Activated naive CD8-positive, alpha-beta T cell treated with anti-CD3 and anti-CD28 coated beads, Interleukin-2, amount 50 U/mL, for 16 hours (primary cell): Measurements from ENCODE around the gene ZNF516.

Experiments
- DNase-seq: peaks from one replicate; pipeline ENCODE4 v3.0.0-alpha.2; 2020; ENCODE audit warnings: low read depth, low spot score

Gene ZNF516

GRCh38 chr18:76455003-76455676 is 39.9 kb downstream of the ZNF516 start:
- DNase-seq = no peak

GRCh38 chr18:76454418-76454817 is 40.6 kb downstream of the ZNF516 start:
- no peak for DNase-seq

GRCh38 chr18:76453932-76454331 is 41.1 kb downstream of the ZNF516 start:
- no peak for DNase-seq

GRCh38 chr18:76453057-76453561 is 41.9 kb downstream of the ZNF516 start:
- no peak for DNase-seq

GRCh38 chr18:76452357-76452756 is 42.7 kb downstream of the ZNF516 start:
- DNase-seq = no peak

GRCh38 chr18:76451396-76452331 is 43.4 kb downstream of the ZNF516 start:
- no peak for DNase-seq

- DNase-seq = no peak
Measured at GRCh38 chr18:76450452-76451395, 44.3 kb downstream of the ZNF516 start.

GRCh38 chr18:76449111-76449453 is 46.0 kb downstream of the ZNF516 start:
- no peak for DNase-seq

- no peak for DNase-seq
Measured at GRCh38 chr18:76448256-76449110, 46.6 kb downstream of the ZNF516 start.

- DNase-seq = no peak
Measured at GRCh38 chr18:76447258-76447890, 47.7 kb downstream of the ZNF516 start.

GRCh38 chr18:76446321-76447257 is 48.5 kb downstream of the ZNF516 start:
- no peak for DNase-seq

- DNase-seq = no peak
Measured at GRCh38 chr18:76445741-76446232, 49.3 kb downstream of the ZNF516 start.

GRCh38 chr18:76445275-76445674 is 49.8 kb downstream of the ZNF516 start:
- DNase-seq = no peak

- DNase-seq = no peak
Measured at GRCh38 chr18:76444446-76445105, 50.5 kb downstream of the ZNF516 start.

GRCh38 chr18:76443519-76444445 is 51.3 kb downstream of the ZNF516 start:
- DNase-seq = no peak

- DNase-seq = no peak
Measured at GRCh38 chr18:76442413-76443171, 52.5 kb downstream of the ZNF516 start.
